GM12865 (cell line): ENCODE measurements around the gene DOCK6.

Source experiments
- DNase-seq: peaks from one replicate; pipeline ENCODE4 v3.0.0; 2010; ENCODE audit warnings: low read depth
- H3K4me3 ChIP-seq: 2 replicates; pipeline ENCODE4 v1.5.1; 2011; ENCODE audit warnings: mild to moderate bottlenecking, low read depth, low read length, control low read depth
- TF ChIP-seq, protein P1 (sequence below): IDR thresholded peaks from 2 replicates; pipeline ENCODE4 v1.5.1; 2011; ENCODE audit warnings: low read length, control low read depth, low read depth, inconsistent platforms; ENCODE audit not compliant: insufficient read depth; ENCODE audit errors: missing control alignments

Gene DOCK6

DNA sequence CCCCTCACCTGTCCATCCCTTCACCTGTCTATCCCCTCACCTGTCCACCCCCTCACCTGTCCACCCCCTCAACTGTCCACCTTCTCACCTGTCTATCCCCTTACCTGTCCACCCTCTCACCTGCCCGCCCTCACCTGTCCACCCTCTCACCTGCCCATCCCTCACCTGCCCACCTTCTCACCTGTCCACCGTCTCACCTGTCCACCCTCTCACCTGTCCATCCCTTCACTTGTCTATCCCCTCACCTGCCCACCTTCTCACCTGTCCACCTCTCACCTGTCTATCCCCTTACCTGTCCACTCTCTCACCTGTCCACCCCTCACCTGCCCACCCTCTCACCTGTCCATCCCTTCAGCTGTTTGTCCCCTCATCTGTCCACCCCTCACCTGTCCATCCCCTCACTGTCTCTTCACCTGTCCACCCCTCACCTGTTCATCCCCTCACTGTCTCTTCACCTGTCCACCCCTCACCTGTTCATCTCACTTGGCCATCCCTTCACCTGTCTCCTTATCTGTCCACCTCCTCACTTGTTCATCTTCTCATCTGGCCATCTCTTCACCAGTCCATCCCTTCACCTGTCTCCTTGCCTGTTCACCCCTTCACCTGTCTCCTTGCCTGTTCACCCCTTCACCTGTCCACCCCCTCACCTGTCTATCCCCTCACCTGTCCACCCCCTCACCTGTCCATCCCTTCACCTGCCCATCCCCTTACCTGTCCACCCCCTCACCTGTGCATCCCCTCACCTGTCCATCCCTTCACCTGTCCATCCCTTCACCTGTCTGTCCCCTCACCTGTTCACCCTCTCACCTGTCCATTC, 52.3 kb downstream of the DOCK6 start:
- no peak overlapping the region for H3K4me3 ChIP-seq
- DNase-seq = no peak
- TF ChIP-seq, protein P1, sequence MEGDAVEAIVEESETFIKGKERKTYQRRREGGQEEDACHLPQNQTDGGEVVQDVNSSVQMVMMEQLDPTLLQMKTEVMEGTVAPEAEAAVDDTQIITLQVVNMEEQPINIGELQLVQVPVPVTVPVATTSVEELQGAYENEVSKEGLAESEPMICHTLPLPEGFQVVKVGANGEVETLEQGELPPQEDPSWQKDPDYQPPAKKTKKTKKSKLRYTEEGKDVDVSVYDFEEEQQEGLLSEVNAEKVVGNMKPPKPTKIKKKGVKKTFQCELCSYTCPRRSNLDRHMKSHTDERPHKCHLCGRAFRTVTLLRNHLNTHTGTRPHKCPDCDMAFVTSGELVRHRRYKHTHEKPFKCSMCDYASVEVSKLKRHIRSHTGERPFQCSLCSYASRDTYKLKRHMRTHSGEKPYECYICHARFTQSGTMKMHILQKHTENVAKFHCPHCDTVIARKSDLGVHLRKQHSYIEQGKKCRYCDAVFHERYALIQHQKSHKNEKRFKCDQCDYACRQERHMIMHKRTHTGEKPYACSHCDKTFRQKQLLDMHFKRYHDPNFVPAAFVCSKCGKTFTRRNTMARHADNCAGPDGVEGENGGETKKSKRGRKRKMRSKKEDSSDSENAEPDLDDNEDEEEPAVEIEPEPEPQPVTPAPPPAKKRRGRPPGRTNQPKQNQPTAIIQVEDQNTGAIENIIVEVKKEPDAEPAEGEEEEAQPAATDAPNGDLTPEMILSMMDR = no peak

DNA sequence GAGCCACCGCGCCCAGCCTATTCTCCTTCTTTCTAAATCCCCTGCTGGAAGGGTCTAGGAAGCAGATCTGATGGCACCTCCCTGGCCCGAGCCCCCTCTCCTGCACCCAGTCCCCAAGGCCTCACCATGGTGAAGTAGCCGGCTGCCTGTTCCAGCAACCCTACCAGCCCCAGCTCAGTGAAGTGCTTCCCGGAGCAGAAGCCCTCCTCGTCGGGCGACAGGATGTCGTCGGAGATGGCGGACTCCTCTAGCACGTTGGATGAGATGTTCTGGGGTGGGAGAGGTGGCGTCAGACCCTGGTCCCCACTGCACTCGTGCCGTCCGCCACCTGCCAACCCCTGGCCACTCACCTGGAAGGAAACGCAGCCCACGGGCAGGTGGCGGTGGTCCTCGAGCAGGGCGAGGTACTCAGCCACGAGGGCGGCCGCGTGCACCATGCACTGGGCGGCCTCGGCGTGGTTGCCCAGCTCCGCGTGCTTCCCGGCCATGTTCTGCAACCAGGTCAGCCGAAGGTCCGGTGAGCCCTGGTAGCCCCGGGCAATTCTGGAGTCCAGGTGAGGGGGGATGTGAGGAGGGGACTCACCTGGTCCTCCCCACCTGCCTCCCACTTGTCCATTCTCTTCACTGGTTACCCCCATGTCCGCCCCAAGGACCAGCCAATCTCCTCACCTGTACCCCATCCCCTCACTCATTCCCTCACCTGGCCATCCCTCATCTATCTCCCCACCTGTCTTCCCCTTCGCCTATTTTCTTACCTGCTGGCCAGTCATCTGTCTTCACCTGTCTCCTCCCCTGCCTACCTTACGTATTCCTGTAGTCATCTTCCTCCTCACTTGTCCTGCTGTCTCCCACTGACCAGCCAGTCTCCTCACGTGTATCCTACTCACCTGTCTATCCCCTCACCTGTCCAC, 53.5 kb downstream of the DOCK6 start:
- TF ChIP-seq, protein P1 = no peak
- no peak for DNase-seq
- no peak overlapping the region for H3K4me3 ChIP-seq

DNA sequence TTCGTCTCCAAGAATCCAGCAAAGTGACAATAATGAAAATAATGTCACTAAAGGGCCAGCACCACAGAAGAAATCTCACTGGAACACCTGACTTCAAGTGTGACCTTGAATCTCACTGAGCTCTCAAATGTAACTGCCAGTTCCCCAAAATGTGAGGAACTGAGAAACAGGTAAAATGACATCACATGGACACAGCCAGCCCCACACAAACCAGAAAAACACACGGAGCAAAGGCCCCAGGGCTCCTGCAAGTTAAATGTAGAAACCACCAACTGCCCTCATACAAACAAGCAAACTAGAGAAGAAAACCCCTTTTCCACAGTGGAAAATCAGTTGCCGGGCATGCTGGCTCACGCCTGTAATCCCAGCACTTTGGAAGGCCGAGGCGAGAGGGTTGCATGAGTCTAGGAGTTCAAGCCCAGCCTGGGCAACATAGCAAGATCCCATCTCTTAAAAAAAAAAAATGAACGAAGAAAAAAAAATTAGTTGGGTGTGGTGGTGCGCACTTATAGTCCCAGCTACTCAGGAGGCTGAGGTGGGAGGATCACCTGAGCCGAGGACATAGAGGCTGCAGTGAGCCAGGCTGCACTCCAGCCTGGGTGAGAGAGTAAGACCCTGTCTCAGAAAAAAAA, 56.3 kb downstream of the DOCK6 start:
- H3K4me3 ChIP-seq = no peak overlapping the region
- TF ChIP-seq, protein P1 = no peak
- peak; percentile 60 for DNase-seq

DNA sequence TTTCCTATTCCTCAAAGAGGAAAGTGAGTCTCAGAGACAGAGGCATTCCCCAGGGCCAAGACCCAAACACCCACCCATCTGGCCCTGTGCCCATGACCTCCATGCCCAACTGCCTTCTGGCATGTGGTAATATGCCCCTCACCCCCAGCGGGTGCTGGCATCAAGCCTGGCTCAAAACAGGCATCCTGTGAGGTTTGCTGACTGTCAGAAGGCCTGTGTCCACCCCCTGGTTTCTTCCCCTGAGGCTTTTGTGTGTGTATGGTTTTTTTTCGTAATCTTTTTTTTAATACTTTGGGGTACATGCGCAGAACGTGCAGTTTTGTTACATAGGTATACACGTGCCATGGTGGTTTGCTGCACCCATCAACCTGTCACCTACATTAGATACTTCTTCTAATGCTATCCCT, 57.4 kb downstream of the DOCK6 start:
- no peak for DNase-seq
- TF ChIP-seq, protein P1 = no peak
- no peak overlapping the region for H3K4me3 ChIP-seq

DNA sequence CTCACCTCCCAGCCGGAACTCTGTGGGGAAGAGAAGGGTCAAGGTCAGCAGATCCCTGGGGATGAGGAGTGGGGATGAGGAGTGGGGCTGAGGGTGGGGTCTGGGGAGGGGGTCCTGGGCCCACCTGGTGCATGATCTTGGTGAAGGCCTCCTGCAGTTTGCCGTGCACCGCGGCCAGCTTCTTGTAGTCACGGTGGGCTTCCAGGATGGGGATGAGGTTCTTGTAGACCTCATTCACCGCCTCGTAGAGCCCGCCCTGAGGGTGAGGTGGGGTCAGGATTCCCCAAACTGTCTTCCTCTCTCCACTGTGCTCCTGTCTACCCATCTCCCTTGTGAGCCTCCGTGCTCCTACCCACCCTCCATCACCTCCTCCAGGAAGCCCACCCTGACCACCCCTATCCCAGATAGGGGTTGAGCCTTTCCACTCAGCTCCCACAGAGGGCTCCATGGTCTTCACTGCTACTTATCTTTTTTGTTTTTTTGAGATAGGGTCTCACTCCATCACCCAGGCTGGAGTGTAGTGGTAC, 58.2 kb downstream of the DOCK6 start:
- TF ChIP-seq, protein P1 = no peak
- H3K4me3 ChIP-seq = no peak overlapping the region
- DNase-seq = no peak

DNA sequence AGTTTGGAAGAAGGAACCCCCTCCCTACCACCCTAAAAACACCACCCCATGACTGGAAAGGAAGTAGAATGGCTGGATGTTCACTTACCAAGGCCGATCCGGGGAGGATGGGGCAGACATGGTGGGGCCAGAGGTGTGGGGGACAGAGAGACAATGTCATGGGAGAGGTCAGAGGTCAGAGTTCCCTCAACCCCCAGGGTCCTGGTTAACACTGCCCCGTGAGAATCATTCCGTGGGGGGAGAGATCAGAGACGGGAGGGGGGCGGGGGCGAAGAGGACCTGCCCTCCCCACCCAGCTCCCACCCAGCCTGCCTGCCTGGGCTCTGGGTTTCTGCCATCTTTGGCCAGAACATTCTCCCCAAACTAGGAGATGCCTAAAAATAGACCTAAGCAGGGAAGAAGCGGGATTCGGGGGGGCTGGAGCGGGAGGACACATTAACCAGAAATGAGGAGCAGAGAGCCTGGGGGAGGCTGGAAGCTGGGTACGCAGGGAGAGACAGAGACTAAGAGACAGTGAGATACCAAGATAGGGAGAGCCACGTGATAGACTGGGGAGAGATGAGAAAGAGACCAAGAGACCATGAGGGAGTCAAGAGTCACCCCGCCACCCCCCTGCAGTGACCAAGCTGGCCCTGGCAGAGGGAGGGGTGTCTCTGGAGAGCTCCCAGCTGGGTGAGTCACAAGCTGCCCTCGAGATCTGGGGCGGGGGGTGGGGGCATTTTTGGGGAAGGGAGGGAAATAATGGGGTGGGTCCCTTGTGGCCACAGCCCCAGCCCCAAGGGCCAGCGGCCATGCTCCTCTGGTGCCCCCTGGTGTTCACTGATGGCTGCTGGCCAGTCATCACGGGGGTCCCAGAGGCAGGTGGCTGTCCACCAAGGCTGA, 58.9 kb downstream of the DOCK6 start:
- TF ChIP-seq, protein P1 = peak; percentile 81
- DNase-seq = peak; percentile 44
- no peak overlapping the region for H3K4me3 ChIP-seq
